ENCODE data around the gene AAK1.

AAK1 gene

GRCh38 chr2:69620870-69621269, 22.7 kb downstream of the AAK1 start:
- no peak overlapping the region for H3K4me3 ChIP-seq (replicated peaks; ENCODE audit: low read depth, low read length)
- no peak for DNase-seq (ENCODE audit: low read depth)

DNA sequence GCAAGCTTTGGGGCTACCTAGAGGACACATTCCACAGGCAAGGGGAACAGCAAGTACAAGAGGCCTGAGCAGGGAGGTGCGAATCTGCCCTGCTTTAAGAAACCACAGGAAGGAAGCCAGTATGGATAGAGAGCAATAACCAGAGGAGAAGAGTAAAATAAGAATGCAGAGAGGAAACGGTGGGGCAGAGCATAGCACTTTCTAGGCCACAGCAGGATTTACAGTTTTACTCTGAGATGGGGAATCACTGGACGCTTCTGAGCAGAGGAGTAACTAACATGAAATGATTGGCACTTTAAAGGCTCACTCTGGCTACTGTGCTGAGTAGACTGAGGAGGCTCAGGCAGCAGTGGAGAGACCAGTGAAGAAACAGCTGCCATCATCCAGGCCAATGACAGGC, 23.8 kb downstream of the AAK1 start:
- no peak for DNase-seq (ENCODE audit: low read depth)
- no peak overlapping the region for H3K4me3 ChIP-seq (replicated peaks; ENCODE audit: low read depth, low read length)
- no peak for TF ChIP-seq CTCF (IDR thresholded peaks at IDR 0.05; ENCODE audit: low read length, missing control alignments)

More at GRCh38 chr2:69620870-69621269, 22.7 kb downstream of the AAK1 start:
- no peak for TF ChIP-seq CTCF (IDR thresholded peaks at IDR 0.05; ENCODE audit: low read length, missing control alignments)

- no peak for DNase-seq (ENCODE audit: low read depth)
- no peak for TF ChIP-seq CTCF (IDR thresholded peaks at IDR 0.05; ENCODE audit: low read length, missing control alignments)
- H3K4me3 ChIP-seq (replicated peaks; ENCODE audit: low read depth, low read length): no peak overlapping the region
Measured at GRCh38 chr2:69618362-69618761, 25.2 kb downstream of the AAK1 start.

GRCh38 chr2:69617744-69618143, 25.8 kb downstream of the AAK1 start:
- no peak for DNase-seq (ENCODE audit: low read depth)
- TF ChIP-seq CTCF (IDR thresholded peaks at IDR 0.05; ENCODE audit: low read length, missing control alignments): no peak

DNA sequence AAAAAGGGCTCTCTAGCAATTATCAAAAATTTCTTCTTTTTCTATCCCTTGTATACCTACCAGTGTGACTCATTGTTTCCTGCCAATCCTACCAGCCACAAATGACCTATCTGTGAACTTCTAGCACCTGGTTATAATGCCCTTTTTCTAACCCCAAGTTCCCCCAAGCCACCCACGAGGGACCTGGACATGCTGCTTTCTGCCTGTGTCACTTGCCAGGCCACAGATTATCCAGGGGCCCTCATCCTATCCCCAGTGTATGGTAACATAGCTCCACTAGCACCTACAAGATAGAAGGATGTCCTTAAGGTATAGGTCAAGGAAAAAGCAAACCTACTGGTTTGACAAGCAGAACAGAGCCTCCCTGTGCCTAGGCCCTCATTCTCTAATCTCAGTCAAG, 26.8 kb downstream of the AAK1 start:
- no peak for DNase-seq (ENCODE audit: low read depth)
- no peak for TF ChIP-seq CTCF (IDR thresholded peaks at IDR 0.05; ENCODE audit: low read length, missing control alignments)
- H3K4me3 ChIP-seq (replicated peaks; ENCODE audit: low read depth, low read length): no peak overlapping the region

More at GRCh38 chr2:69617744-69618143, 25.8 kb downstream of the AAK1 start:
- H3K4me3 ChIP-seq (replicated peaks; ENCODE audit: low read depth, low read length): no peak overlapping the region

GRCh38 chr2:69615969-69616368, 27.6 kb downstream of the AAK1 start:
- TF ChIP-seq CTCF (IDR thresholded peaks at IDR 0.05; ENCODE audit: low read length, missing control alignments): no peak
- no peak for DNase-seq (ENCODE audit: low read depth)
- H3K4me3 ChIP-seq (replicated peaks; ENCODE audit: low read depth, low read length): no peak overlapping the region

DNA sequence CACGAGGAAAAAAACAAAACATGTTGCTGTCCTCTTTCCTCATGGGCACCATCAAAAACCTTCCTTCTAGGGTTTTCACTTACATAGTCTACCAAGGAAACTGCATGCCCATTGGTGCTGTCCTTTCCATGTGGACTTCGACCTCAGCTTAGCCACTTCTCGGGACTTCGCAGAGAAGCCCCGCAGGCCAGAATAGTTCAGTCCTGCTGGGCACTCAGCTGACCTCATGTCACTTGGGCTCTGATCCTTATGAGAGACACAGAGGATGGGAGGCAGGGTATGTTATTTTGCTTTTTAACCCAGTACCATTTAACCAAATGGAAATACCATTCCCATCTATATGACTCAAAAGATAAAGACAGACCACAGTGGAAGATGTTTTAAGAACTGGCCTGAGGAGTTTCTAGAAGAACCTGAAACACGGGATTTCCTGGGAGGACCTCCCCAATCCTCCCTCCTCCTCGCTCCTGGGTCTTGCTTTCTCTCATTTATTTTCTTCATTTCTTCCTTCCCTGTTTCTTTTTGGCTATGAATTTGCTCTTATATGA, 28.4 kb downstream of the AAK1 start:
- TF ChIP-seq CTCF (IDR thresholded peaks at IDR 0.05; ENCODE audit: low read length, missing control alignments): no peak
- DNase-seq (ENCODE audit: low read depth): no peak

More for the DNA sequence above, 28.4 kb downstream of the AAK1 start:
- H3K4me3 ChIP-seq (replicated peaks; ENCODE audit: low read depth, low read length): no peak overlapping the region

All from fibroblast of pulmonary artery (primary cell).